ENCODE data around the gene KAT2A.
A peak's percentile ranks its signal among the peaks of the same experiment; 100 is the strongest.

DNA sequence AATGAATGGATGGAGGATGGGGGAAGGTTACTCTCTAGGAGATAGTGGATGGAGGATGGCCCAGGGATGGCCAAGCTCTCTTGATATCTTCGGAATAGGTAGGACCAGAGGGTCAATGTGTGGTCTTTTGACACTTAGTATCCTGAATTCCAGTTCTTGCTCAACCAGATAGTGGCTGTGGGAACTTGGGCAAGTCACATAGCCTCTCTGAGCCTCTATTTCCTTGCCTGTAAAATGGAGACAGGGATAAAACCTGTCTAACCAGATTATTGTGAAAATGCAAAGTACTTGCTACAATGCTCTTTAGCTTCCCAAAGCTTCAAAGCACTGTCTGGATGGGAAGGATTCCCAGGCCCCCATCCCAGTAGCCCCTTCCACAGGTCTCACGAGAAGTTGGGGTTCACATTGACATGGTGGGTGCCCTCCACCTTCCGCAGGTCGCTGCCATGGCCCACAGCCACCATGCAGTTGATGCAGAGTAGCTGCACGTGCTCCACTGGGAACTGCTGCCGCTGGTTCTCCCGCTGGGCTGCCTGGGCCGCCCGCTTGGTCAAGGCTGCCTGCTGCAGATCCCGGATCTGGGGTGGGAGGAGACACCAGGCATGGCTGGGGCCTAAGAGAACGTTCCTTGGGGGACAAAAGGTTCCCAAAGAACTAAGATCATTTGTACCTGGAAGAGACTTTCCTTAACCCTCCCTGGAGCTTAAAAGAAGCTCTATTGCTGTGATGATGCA lies 17.8 kb downstream of the KAT2A start:
- TF ChIP-seq CTCF (IDR thresholded peaks at IDR 0.05 in 8 of 11, conservative IDR thresholded peaks at IDR 0.05 in 3 of 11) (no peak), POLR2A (IDR thresholded peaks at IDR 0.05) (no peak), POLR2AphosphoS5 (IDR thresholded peaks at IDR 0.05) (peak in 2 of 3 donors; percentile 8 to 17)

Measured in spleen (tissue), 7 donors.